ENCODE measurements around the gene TRANK1. TPM values are rescaled to one million over a fixed set of nuclear protein-coding genes. Genes with fewer than 3 reads are reported as not detected.
A peak's percentile ranks its signal among the peaks of the same experiment; 100 is the strongest.

TRANK1 gene
- total and polyA plus RNA-seq, 4 donors = 2.9 to 40.0 (median 10.2) TPM

DNA sequence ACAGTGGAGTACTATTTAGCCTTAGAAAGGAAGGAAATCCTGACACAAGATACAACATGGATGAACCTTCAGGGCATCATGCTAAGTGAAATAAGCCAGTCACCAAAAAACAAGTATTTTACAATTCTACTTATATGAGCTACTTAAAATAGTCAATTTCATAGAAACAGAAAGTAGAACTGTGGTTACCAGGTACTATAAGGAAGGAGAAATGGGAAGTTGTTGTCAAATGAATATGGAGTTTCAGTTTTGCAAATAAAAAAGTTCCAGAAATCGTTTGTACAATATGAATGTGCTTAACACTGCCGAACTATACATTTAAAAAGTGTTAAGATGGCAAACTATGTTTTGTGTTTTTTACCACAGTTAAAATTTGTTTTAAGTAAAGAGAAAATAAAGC, 26.8 kb downstream of the TRANK1 start:
- no peak overlapping the region for H3K27ac ChIP-seq (ENCODE audit: low read depth in 1 of 2, low read length in 2 of 2)
- TF ChIP-seq FOXA1 (IDR thresholded peaks at IDR 0.05) (no peak), RXRA (IDR thresholded peaks at IDR 0.05) (no peak), HNF4A (conservative IDR thresholded peaks at IDR 0.05) (no peak), RAD21 (IDR thresholded peaks at IDR 0.05) (no peak)
- TF ChIP-seq, protein P1, sequence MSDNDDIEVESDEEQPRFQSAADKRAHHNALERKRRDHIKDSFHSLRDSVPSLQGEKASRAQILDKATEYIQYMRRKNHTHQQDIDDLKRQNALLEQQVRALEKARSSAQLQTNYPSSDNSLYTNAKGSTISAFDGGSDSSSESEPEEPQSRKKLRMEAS (IDR thresholded peaks at IDR 0.05) = no peak
- TF ChIP-seq, protein P2, sequence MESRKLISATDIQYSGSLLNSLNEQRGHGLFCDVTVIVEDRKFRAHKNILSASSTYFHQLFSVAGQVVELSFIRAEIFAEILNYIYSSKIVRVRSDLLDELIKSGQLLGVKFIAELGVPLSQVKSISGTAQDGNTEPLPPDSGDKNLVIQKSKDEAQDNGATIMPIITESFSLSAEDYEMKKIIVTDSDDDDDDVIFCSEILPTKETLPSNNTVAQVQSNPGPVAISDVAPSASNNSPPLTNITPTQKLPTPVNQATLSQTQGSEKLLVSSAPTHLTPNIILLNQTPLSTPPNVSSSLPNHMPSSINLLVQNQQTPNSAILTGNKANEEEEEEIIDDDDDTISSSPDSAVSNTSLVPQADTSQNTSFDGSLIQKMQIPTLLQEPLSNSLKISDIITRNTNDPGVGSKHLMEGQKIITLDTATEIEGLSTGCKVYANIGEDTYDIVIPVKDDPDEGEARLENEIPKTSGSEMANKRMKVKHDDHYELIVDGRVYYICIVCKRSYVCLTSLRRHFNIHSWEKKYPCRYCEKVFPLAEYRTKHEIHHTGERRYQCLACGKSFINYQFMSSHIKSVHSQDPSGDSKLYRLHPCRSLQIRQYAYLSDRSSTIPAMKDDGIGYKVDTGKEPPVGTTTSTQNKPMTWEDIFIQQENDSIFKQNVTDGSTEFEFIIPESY (IDR thresholded peaks at IDR 0.05) = no peak

DNA sequence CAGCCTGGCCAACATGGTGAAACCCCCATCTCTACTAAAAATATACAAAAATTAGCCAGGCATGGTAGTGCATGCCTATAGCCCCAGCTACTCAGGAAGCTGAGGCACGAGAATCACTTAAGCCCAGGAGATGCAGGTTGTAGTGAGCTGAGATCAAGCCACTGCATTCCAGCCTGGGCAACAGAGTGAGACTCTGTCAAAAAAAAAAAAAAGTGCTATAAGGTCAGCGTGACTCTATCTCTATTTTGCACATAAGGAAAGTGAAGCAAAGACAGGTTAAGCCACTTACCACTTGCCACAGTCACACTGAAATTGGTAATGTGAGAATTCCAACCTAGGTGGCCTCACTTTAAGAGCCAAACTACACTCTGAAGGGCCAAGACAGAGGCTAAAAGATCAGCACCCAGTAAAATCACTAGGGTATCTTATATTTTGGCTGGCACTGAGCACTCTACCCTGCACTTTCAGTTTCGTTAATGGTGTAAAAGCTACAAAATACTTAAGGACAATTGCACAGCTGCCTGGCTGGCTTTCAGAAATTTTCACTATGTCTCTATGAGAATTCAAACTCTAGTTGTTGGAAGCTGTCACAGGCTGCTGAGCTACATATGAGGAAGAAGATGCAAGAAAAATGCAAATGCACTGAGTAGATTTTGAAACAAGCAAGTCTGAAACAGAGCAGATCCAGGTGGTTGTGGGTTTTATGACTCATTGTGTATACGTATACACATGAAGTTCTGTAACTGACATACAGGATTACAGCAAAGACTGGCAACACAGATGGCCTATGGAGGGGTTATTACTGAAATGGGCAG, 32.7 kb downstream of the TRANK1 start:
- H3K4me3 ChIP-seq (ENCODE audit: low read depth in 1 of 3, low read length in 3 of 3) = no peak overlapping the region
- H3K4me1 ChIP-seq (ENCODE audit: control insufficient read depth in 4 of 4, insufficient read depth in 4 of 4, low read length in 3 of 4) = peaks cover 0 to 16% (median 6%) of the 10 kb centered on the region in 4 donors

More for the DNA sequence above, 26.8 kb downstream of the TRANK1 start:
- H3K27me3 ChIP-seq (ENCODE audit: control insufficient read depth in 4 of 4, insufficient read depth in 4 of 4, low read length in 3 of 4) = no peaks in the 10 kb centered on the region
- no peak overlapping the region for H3K4me3 ChIP-seq (ENCODE audit: low read depth in 1 of 3, low read length in 3 of 3)
- WGBS = 66% methylated on average over 2 of the region's 2 CpGs
- DNase-seq (ENCODE audit: low spot score) = no peak
- H3K9ac ChIP-seq (ENCODE audit: low read depth in 1 of 2, low read length in 2 of 2) = no peak overlapping the region
- H3K9me3 ChIP-seq (ENCODE audit: control insufficient read depth in 4 of 4, low read length in 3 of 4) = peaks cover 0 to 8% (median 7%) of the 10 kb centered on the region in 4 donors
- H3K4me1 ChIP-seq (ENCODE audit: control insufficient read depth in 4 of 4, insufficient read depth in 4 of 4, low read length in 3 of 4) = peaks cover 2 to 17% (median 8%) of the 10 kb centered on the region in 4 donors
- H3K36me3 ChIP-seq (ENCODE audit: control insufficient read depth in 4 of 4, insufficient read depth in 3 of 4, low read depth in 1 of 4, low read length in 3 of 4) = no peaks in the 10 kb centered on the region

DNA sequence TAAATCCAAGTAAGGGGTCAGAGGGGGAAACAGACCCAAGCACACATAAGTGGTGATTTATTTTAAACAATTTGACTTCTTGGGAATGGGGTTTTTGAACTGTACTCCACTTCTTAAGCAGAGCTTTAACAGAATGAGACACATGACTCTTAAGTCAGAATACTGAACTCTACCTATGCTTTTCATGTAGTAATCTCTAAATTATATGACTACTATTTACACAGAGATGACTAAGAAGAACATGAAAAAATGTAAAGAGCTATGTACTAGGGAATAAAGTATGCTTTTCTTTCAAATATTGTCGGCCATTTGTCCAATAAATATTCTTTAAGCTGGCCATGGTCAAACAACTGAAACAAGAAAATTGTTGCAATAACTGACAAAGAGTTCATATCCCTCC, 35.2 kb downstream of the TRANK1 start:
- 93% methylated on average over 1 of the region's 1 CpG for WGBS
- DNase-seq (ENCODE audit: low spot score) = no peak
- Histone ChIP-seq H3K4me1 (ENCODE audit: control insufficient read depth in 4 of 4, insufficient read depth in 4 of 4, low read length in 3 of 4) (peaks cover 0 to 16% (median 6%) of the 10 kb centered on the region in 4 donors), H3K9me3 (ENCODE audit: control insufficient read depth in 4 of 4, low read length in 3 of 4) (no peaks in the 10 kb centered on the region), H3K36me3 (ENCODE audit: control insufficient read depth in 4 of 4, insufficient read depth in 3 of 4, low read depth in 1 of 4, low read length in 3 of 4) (no peaks in the 10 kb centered on the region), H3K4me3 (ENCODE audit: low read depth in 1 of 3, low read length in 3 of 3) (no peak overlapping the region), H3K27me3 (ENCODE audit: control insufficient read depth in 4 of 4, insufficient read depth in 4 of 4, low read length in 3 of 4) (no peaks in the 10 kb centered on the region), H3K9ac (ENCODE audit: low read depth in 1 of 2, low read length in 2 of 2) (no peak overlapping the region), H3K27ac (ENCODE audit: low read depth in 1 of 2, low read length in 2 of 2) (no peak overlapping the region)
- TF ChIP-seq FOXA2 (IDR thresholded peaks at IDR 0.05) = no peak
- TF ChIP-seq, protein P3, sequence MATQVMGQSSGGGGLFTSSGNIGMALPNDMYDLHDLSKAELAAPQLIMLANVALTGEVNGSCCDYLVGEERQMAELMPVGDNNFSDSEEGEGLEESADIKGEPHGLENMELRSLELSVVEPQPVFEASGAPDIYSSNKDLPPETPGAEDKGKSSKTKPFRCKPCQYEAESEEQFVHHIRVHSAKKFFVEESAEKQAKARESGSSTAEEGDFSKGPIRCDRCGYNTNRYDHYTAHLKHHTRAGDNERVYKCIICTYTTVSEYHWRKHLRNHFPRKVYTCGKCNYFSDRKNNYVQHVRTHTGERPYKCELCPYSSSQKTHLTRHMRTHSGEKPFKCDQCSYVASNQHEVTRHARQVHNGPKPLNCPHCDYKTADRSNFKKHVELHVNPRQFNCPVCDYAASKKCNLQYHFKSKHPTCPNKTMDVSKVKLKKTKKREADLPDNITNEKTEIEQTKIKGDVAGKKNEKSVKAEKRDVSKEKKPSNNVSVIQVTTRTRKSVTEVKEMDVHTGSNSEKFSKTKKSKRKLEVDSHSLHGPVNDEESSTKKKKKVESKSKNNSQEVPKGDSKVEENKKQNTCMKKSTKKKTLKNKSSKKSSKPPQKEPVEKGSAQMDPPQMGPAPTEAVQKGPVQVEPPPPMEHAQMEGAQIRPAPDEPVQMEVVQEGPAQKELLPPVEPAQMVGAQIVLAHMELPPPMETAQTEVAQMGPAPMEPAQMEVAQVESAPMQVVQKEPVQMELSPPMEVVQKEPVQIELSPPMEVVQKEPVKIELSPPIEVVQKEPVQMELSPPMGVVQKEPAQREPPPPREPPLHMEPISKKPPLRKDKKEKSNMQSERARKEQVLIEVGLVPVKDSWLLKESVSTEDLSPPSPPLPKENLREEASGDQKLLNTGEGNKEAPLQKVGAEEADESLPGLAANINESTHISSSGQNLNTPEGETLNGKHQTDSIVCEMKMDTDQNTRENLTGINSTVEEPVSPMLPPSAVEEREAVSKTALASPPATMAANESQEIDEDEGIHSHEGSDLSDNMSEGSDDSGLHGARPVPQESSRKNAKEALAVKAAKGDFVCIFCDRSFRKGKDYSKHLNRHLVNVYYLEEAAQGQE (IDR thresholded peaks at IDR 0.05) = no peak
- no peak for TF ChIP-seq HNF4G (IDR thresholded peaks at IDR 0.05)
- TF ChIP-seq HNF4A (conservative IDR thresholded peaks at IDR 0.05) = no peak
- TF ChIP-seq EGR1 (IDR thresholded peaks at IDR 0.05; ENCODE audit: low read depth in 2 of 2) = no peak
- no peak for TF ChIP-seq RXRA (IDR thresholded peaks at IDR 0.05)
- TF ChIP-seq YY1 (IDR thresholded peaks at IDR 0.05) = no peak
- TF ChIP-seq, protein P4, sequence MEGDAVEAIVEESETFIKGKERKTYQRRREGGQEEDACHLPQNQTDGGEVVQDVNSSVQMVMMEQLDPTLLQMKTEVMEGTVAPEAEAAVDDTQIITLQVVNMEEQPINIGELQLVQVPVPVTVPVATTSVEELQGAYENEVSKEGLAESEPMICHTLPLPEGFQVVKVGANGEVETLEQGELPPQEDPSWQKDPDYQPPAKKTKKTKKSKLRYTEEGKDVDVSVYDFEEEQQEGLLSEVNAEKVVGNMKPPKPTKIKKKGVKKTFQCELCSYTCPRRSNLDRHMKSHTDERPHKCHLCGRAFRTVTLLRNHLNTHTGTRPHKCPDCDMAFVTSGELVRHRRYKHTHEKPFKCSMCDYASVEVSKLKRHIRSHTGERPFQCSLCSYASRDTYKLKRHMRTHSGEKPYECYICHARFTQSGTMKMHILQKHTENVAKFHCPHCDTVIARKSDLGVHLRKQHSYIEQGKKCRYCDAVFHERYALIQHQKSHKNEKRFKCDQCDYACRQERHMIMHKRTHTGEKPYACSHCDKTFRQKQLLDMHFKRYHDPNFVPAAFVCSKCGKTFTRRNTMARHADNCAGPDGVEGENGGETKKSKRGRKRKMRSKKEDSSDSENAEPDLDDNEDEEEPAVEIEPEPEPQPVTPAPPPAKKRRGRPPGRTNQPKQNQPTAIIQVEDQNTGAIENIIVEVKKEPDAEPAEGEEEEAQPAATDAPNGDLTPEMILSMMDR (IDR thresholded peaks at IDR 0.05; ENCODE audit: low read depth, low read length, missing input control) = no peak
- TF ChIP-seq, protein P2 (IDR thresholded peaks at IDR 0.05) = no peak
- no peak for TF ChIP-seq NR2F2 (IDR thresholded peaks at IDR 0.05)
- TF ChIP-seq, protein P5, sequence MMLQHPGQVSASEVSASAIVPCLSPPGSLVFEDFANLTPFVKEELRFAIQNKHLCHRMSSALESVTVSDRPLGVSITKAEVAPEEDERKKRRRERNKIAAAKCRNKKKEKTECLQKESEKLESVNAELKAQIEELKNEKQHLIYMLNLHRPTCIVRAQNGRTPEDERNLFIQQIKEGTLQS (IDR thresholded peaks at IDR 0.05) = no peak

More for the DNA sequence above, 32.7 kb downstream of the TRANK1 start:
- WGBS = 47% methylated on average over 4 of the region's 4 CpGs
- Histone ChIP-seq H3K9me3 (ENCODE audit: control insufficient read depth in 4 of 4, low read length in 3 of 4) (no peaks in the 10 kb centered on the region), H3K36me3 (ENCODE audit: control insufficient read depth in 4 of 4, insufficient read depth in 3 of 4, low read depth in 1 of 4, low read length in 3 of 4) (no peaks in the 10 kb centered on the region), H3K27ac (ENCODE audit: low read depth in 1 of 2, low read length in 2 of 2) (peak overlapping the region; percentile 30 to 56), H3K9ac (ENCODE audit: low read depth in 1 of 2, low read length in 2 of 2) (no peak overlapping the region), H3K27me3 (ENCODE audit: control insufficient read depth in 4 of 4, insufficient read depth in 4 of 4, low read length in 3 of 4) (no peaks in the 10 kb centered on the region)
- no peak for DNase-seq (ENCODE audit: low spot score)
- TF ChIP-seq JUND (IDR thresholded peaks at IDR 0.05) (peak; percentile 64 to 81), GABPA (IDR thresholded peaks at IDR 0.05 in 1 of 2, conservative IDR thresholded peaks at IDR 0.05 in 1 of 2) (no peak)
